HFF-Myc (cell line): ENCODE data around the gene BARHL2.

Experiments
- DNase-seq: peaks from one replicate; pipeline ENCODE4 v3.0.0-alpha.2; 2011; ENCODE audit warnings: low read depth; ENCODE audit errors: extremely low read depth
- H3K4me3 ChIP-seq: replicated peaks from 2 replicates; pipeline ENCODE4 v1.5.1; 2011; ENCODE audit warnings: low read depth, mild to moderate bottlenecking, control low read depth, low read length
- TF ChIP-seq, protein P1 (sequence below): IDR thresholded peaks from 2 replicates; pipeline ENCODE4 v1.5.1; 2012; ENCODE audit warnings: mild to moderate bottlenecking, low read depth, low read length, control low read depth; ENCODE audit errors: missing control alignments

The BARHL2 gene

GRCh38 chr1:90748668-90749067, 31.6 kb upstream of the BARHL2 start:
- H3K4me3 ChIP-seq = no peak overlapping the region
- DNase-seq = no peak
- TF ChIP-seq, protein P1, sequence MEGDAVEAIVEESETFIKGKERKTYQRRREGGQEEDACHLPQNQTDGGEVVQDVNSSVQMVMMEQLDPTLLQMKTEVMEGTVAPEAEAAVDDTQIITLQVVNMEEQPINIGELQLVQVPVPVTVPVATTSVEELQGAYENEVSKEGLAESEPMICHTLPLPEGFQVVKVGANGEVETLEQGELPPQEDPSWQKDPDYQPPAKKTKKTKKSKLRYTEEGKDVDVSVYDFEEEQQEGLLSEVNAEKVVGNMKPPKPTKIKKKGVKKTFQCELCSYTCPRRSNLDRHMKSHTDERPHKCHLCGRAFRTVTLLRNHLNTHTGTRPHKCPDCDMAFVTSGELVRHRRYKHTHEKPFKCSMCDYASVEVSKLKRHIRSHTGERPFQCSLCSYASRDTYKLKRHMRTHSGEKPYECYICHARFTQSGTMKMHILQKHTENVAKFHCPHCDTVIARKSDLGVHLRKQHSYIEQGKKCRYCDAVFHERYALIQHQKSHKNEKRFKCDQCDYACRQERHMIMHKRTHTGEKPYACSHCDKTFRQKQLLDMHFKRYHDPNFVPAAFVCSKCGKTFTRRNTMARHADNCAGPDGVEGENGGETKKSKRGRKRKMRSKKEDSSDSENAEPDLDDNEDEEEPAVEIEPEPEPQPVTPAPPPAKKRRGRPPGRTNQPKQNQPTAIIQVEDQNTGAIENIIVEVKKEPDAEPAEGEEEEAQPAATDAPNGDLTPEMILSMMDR = no peak

DNA sequence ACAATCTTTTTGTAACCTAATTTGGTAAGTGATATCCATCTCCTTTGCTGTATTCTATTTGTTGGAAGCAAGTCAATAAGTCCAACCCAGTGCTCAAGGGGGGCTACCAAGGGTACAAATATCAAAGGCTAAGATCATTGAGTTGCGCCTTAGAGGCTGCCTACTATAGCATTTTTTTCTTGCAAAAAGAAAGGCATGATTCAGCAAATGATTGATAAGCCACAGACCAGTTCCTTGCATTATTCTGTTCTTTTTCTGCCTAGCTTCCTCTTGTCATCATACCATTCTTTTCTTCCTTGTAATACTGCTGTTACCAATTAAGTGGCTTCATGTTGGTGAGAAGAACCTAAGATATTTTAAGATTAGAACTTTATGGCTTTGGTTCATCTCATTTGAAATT, 29.8 kb upstream of the BARHL2 start:
- no peak overlapping the region for H3K4me3 ChIP-seq
- no peak for DNase-seq
- TF ChIP-seq, protein P1 = no peak

DNA sequence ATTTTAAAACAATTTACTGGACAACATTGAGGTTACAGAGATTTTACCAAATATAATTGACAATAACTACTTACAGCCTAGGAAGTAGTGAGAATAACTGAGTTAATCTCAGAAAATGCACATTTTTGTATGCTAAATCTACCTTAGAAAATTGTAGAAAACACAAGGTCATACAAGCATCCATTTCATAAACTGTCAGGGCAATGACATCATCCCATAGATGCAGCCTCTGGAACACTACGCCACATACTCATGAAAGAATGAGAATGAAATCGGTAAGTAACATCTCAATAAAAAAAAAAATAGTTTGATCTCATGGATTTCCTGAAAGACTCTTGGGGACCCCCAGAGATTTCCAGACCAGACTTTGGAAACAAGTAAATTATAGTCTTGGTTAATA, 28.9 kb upstream of the BARHL2 start:
- TF ChIP-seq, protein P1 = no peak
- H3K4me3 ChIP-seq = no peak overlapping the region
- DNase-seq = no peak

DNA sequence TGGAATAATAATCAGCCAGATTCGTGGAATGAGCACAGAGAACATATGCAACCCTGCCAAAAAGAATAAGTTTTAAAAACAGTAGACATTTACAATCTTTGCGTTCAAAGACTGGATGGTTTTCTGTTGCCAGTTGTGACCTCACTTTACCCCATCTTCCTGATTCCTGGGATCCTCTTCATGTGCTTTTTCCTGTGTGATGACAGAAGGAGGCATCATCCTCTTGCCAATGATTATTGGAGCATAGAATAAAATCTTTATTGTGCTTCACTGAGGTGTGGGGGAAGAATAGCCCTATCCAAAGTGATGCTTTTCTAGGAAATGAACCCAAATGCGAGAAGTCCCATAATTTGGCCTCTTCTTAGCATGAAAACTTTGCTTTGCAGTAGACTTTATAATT, 15.0 kb upstream of the BARHL2 start:
- TF ChIP-seq, protein P1 = no peak
- no peak overlapping the region for H3K4me3 ChIP-seq
- no peak for DNase-seq

- no peak overlapping the region for H3K4me3 ChIP-seq
- TF ChIP-seq, protein P1 = no peak
- DNase-seq = no peak
Measured at GRCh38 chr1:90731382-90732050, 14.4 kb upstream of the BARHL2 start.

- DNase-seq = no peak
- no peak overlapping the region for H3K4me3 ChIP-seq
- TF ChIP-seq, protein P1 = no peak
Measured at GRCh38 chr1:90730243-90731022, 13.3 kb upstream of the BARHL2 start.
